HEK293 (cell line): Measurements from ENCODE around the gene SYNDIG1.

Experiments used
- CTCF ChIA-PET: fragments of 350-600 bp; formaldehyde crosslinking; extraction: SDS; loops from one replicate; lab custom pipeline; 2021; ENCODE audit warnings: antibody characterized with exemption; lab: Yijun Ruan, JAX
- POLR2A ChIA-PET: fragments of 300-600 bp; formaldehyde crosslinking; extraction: SDS; loops from one replicate; lab custom pipeline; 2020; ENCODE audit warnings: antibody characterized with exemption, inconsistent platforms; lab: Yijun Ruan, JAX
- H3K27ac ChIP-seq: fragments of 200-500 bp; sonication (Bioruptor generic); 2 replicates; pipeline ENCODE4 v1.5.1; 2014; ENCODE audit warnings: low read depth, low read length, control low read depth, inconsistent platforms; ENCODE audit errors: extremely low read depth
- H3K36me3 ChIP-seq, 2 experiments: fragments of 200-500 bp in 1 of 2; sonication (Bioruptor generic) in 1 of 2; 1 replicate in 1 of 2; 2 replicates in 1 of 2; pipeline ENCODE4 v1.5.1; 2014 to 2017; ENCODE audit warnings: inconsistent platforms in 2 of 2, low read length in 2 of 2; ENCODE audit not compliant: control insufficient read depth in 2 of 2, insufficient read depth in 1 of 2
- H3K4me1 ChIP-seq: fragments of 200-500 bp; sonication (Bioruptor generic); 2 replicates; pipeline ENCODE4 v1.5.1; 2014; ENCODE audit warnings: mild to moderate bottlenecking, low read length, inconsistent platforms; ENCODE audit not compliant: control insufficient read depth, insufficient read depth
- H3K4me3 ChIP-seq: 2 replicates; pipeline ENCODE4 v1.5.1; 2011; ENCODE audit warnings: low read depth, mild to moderate bottlenecking, control low read depth, low read length, moderate library complexity
- H3K9me3 ChIP-seq: fragments of 200-500 bp; sonication (Bioruptor generic); 2 replicates; pipeline ENCODE4 v1.5.1; 2014; ENCODE audit warnings: low read depth, low read length, inconsistent platforms; ENCODE audit not compliant: control insufficient read depth, insufficient read depth
- ATF2 ChIP-seq: fragments of 450-650 bp; formaldehyde crosslinking; IDR thresholded peaks from 2 replicates; pipeline ENCODE4 v1.5.1; 2016; ENCODE audit warnings: missing biosample characterization, missing genetic modification characterization, low read depth
- OSR2 ChIP-seq: fragments of 450-650 bp; formaldehyde crosslinking; IDR thresholded peaks from 2 replicates; pipeline ENCODE4 v1.5.1; 2016; ENCODE audit warnings: missing biosample characterization, missing genetic modification characterization
- REPIN1 ChIP-seq: fragments of 450-650 bp; formaldehyde crosslinking; IDR thresholded peaks from 2 replicates; pipeline ENCODE4 v1.5.1; 2017; ENCODE audit warnings: missing biosample characterization, missing genetic modification characterization, low read depth
- SP2 ChIP-seq: fragments of 450-650 bp; formaldehyde crosslinking; IDR thresholded peaks from 2 replicates; pipeline ENCODE4 v1.5.1; 2016; ENCODE audit warnings: missing biosample characterization, missing genetic modification characterization
- ZBTB48 ChIP-seq: fragments of 450-650 bp; formaldehyde crosslinking; IDR thresholded peaks from 2 replicates; pipeline ENCODE4 v1.5.1; 2016; ENCODE audit warnings: missing biosample characterization, missing genetic modification characterization
- ZEB2 ChIP-seq: fragments of 450-650 bp; formaldehyde crosslinking; IDR thresholded peaks from 2 replicates; pipeline ENCODE4 v1.5.1; 2016; ENCODE audit warnings: missing biosample characterization, missing genetic modification characterization
- ZNF146 ChIP-seq: fragments of 450-650 bp; formaldehyde crosslinking; IDR thresholded peaks from 2 replicates; pipeline ENCODE4 v1.5.1; 2016; ENCODE audit warnings: missing biosample characterization, missing genetic modification characterization
- ZNF169 ChIP-seq: fragments of 450-650 bp; formaldehyde crosslinking; IDR thresholded peaks from 2 replicates; pipeline ENCODE4 v1.5.1; 2016; ENCODE audit warnings: missing biosample characterization, missing genetic modification characterization
- ZNF184 ChIP-seq: fragments of 450-650 bp; IDR thresholded peaks from 2 replicates; pipeline ENCODE4 v1.5.1; 2018; ENCODE audit warnings: missing biosample characterization, mild to moderate bottlenecking, missing genetic modification characterization
- ZNF221 ChIP-seq: fragments of 450-650 bp; formaldehyde crosslinking; IDR thresholded peaks from 2 replicates; pipeline ENCODE4 v1.5.1; 2017; ENCODE audit warnings: missing biosample characterization, missing genetic modification characterization, borderline replicate concordance
- ZNF274 ChIP-seq, 2 experiments: fragments of 200-500 bp in 1 of 2; fragments of 450-650 bp in 1 of 2; sonication (Bioruptor generic) in 1 of 2; formaldehyde crosslinking in 1 of 2; IDR thresholded peaks; 2 replicates each; pipeline versions ENCODE4 v1.5.1 to v1.6.1; 2014 to 2016; ENCODE audit warnings: borderline replicate concordance in 1 of 2, inconsistent platforms in 1 of 2, low read length in 1 of 2, missing biosample characterization in 1 of 2, missing genetic modification characterization in 1 of 2
- ZNF335 ChIP-seq: fragments of 450-650 bp; formaldehyde crosslinking; conservative IDR thresholded peaks from 2 replicates; pipeline ENCODE4 v1.5.1; 2016; ENCODE audit warnings: missing biosample characterization, missing genetic modification characterization
- ZNF366 ChIP-seq: fragments of 450-650 bp; formaldehyde crosslinking; conservative IDR thresholded peaks from 2 replicates; pipeline ENCODE4 v1.5.1; 2016; ENCODE audit warnings: missing biosample characterization, missing genetic modification characterization
- ZNF37A ChIP-seq: fragments of 450-650 bp; IDR thresholded peaks from 2 replicates; pipeline ENCODE4 v1.5.1; 2018; ENCODE audit warnings: missing biosample characterization, missing genetic modification characterization
- ZNF426 ChIP-seq: fragments of 450-650 bp; formaldehyde crosslinking; IDR thresholded peaks from 2 replicates; pipeline ENCODE4 v1.5.1; 2017; ENCODE audit warnings: missing biosample characterization, missing genetic modification characterization, mild to moderate bottlenecking, inconsistent platforms, moderate library complexity
- ZNF48 ChIP-seq: fragments of 450-650 bp; formaldehyde crosslinking; IDR thresholded peaks from 2 replicates; pipeline ENCODE4 v1.5.1; 2016; ENCODE audit warnings: missing biosample characterization, missing genetic modification characterization
- ZNF529 ChIP-seq: fragments of 450-650 bp; formaldehyde crosslinking; IDR thresholded peaks from 2 replicates; pipeline ENCODE4 v1.5.1; 2017; ENCODE audit warnings: missing genetic modification characterization, missing biosample characterization; ENCODE audit not compliant: insufficient replicate concordance
- ZNF561 ChIP-seq: fragments of 450-650 bp; IDR thresholded peaks from 2 replicates; pipeline ENCODE4 v1.5.1; 2018; ENCODE audit warnings: missing biosample characterization, missing genetic modification characterization, borderline replicate concordance
- ZNF580 ChIP-seq: fragments of 450-650 bp; formaldehyde crosslinking; IDR thresholded peaks from 2 replicates; pipeline ENCODE4 v1.5.1; 2016; ENCODE audit warnings: missing biosample characterization, missing genetic modification characterization
- ZNF600 ChIP-seq: fragments of 450-650 bp; formaldehyde crosslinking; IDR thresholded peaks from 2 replicates; pipeline ENCODE4 v1.5.1; 2016; ENCODE audit warnings: missing biosample characterization, missing genetic modification characterization
- ZNF629 ChIP-seq: fragments of 450-650 bp; formaldehyde crosslinking; IDR thresholded peaks from 2 replicates; pipeline ENCODE4 v1.5.1; 2017; ENCODE audit warnings: missing biosample characterization, missing genetic modification characterization
- ZNF660 ChIP-seq: fragments of 450-650 bp; IDR thresholded peaks from 2 replicates; pipeline ENCODE4 v1.5.1; 2018; ENCODE audit warnings: missing biosample characterization, mild to moderate bottlenecking, missing genetic modification characterization
- ZNF830 ChIP-seq: fragments of 450-650 bp; IDR thresholded peaks from 2 replicates; pipeline ENCODE4 v1.5.0; 2018; ENCODE audit warnings: missing biosample characterization, missing genetic modification characterization, low read depth, mild to moderate bottlenecking, moderate library complexity
- ZSCAN30 ChIP-seq: fragments of 450-650 bp; IDR thresholded peaks from 2 replicates; pipeline ENCODE4 v1.5.1; 2018; ENCODE audit warnings: missing biosample characterization, mild to moderate bottlenecking, missing genetic modification characterization, moderate library complexity
- ZSCAN4 ChIP-seq: fragments of 450-650 bp; formaldehyde crosslinking; IDR thresholded peaks from 2 replicates; pipeline ENCODE4 v1.5.1; 2017; ENCODE audit warnings: missing biosample characterization, missing genetic modification characterization
- TF ChIP-seq, protein P1 (sequence below): fragments of 450-650 bp; IDR thresholded peaks from 2 replicates; pipeline ENCODE4 v1.5.1; 2018; ENCODE audit warnings: missing biosample characterization, missing genetic modification characterization
- TF ChIP-seq, protein P2 (sequence below): fragments of 450-650 bp; formaldehyde crosslinking; IDR thresholded peaks from 2 replicates; pipeline ENCODE4 v1.5.1; 2016; ENCODE audit warnings: missing biosample characterization, missing genetic modification characterization

The SYNDIG1 gene

DNA sequence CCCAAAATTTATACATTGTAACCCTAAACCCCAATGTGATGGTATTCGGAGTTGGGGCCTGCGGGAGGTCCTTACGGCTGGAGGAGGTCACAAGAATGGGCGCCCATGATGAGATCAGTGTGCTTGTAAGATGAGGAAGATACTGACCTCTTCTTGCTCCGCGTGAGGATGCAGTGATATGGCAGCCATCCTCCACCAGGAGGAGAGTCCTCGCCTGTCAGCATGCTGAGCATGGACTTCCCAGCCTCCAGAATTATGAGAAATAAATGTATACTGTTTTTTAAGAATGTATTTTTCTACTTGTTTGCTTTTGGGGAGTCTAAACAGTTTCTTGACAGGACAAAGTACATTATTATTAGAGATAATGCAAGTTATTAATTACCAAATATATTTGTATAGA, 8.7 kb upstream of the SYNDIG1 start (continued):
- no peak for TF ChIP-seq REPIN1 (tag by site-specific recombination)
- no peak for TF ChIP-seq ZNF146 (tag by site-specific recombination)
- no peak for TF ChIP-seq ZNF600 (tag by site-specific recombination)
- TF ChIP-seq ZNF629 (tag by site-specific recombination), result no peak
- no peak for TF ChIP-seq ZEB2 (tag by site-specific recombination)
- no peak for TF ChIP-seq ZSCAN30 (tag by site-specific recombination)
- TF ChIP-seq ZNF830 (tag by site-specific recombination), result no peak
- no peak for TF ChIP-seq ZBTB48
- no peak for TF ChIP-seq ZNF426

DNA sequence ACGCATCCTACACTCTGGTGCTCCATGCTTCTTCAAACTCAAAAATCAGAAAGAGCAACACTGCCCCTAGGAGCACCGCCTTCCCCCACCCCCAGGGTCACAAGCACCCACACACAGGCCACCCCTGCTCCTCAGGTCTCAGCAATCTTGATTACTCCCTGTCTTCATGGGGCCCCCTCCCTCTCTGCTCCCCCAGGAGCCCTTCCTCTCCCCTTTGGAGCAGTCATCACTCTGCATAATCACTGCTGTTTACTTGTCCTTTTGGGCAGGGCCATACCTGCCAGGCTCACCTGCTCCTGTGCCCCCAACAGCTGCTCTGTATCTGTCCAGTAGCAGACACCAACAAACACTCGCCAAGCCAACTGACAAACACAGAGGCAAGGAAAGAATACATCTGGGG, 7.6 kb upstream of the SYNDIG1 start:
- H3K27ac ChIP-seq, result no peak overlapping the region
- H3K36me3 ChIP-seq, result no peaks in the 10 kb centered on the region
- no peak overlapping the region for H3K4me3 ChIP-seq
- ChIA-PET CTCF (no interaction called here), POLR2A (no interaction called here)
- no peaks in the 10 kb centered on the region for H3K4me1 ChIP-seq
- TF ChIP-seq ZNF561 (tag by site-specific recombination) (no peak), ZNF366 (tag by site-specific recombination) (no peak), ZNF335 (tag by site-specific recombination) (no peak), ZNF37A (tag by site-specific recombination) (no peak), ZNF580 (tag by site-specific recombination) (no peak), SP2 (tag by site-specific recombination) (no peak), ZNF48 (tag by site-specific recombination) (no peak), OSR2 (tag by site-specific recombination) (no peak), ZNF169 (tag by site-specific recombination) (no peak), ZNF529 (no peak), ATF2 (tag by site-specific recombination) (no peak), ZNF184 (tag by site-specific recombination) (no peak)
- TF ChIP-seq, protein P1, sequence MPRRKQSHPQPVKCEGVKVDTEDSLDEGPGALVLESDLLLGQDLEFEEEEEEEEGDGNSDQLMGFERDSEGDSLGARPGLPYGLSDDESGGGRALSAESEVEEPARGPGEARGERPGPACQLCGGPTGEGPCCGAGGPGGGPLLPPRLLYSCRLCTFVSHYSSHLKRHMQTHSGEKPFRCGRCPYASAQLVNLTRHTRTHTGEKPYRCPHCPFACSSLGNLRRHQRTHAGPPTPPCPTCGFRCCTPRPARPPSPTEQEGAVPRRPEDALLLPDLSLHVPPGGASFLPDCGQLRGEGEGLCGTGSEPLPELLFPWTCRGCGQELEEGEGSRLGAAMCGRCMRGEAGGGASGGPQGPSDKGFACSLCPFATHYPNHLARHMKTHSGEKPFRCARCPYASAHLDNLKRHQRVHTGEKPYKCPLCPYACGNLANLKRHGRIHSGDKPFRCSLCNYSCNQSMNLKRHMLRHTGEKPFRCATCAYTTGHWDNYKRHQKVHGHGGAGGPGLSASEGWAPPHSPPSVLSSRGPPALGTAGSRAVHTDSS (tag by site-specific recombination), result no peak
- H3K9me3 ChIP-seq, result no peaks in the 10 kb centered on the region

GRCh38 chr20:24462460-24463010, 6.9 kb upstream of the SYNDIG1 start:
- CTCF ChIA-PET, result no interaction called here
- no peak overlapping the region for H3K27ac ChIP-seq
- H3K36me3 ChIP-seq, result no peaks in the 10 kb centered on the region
- no peaks in the 10 kb centered on the region for H3K4me1 ChIP-seq
- H3K4me3 ChIP-seq, result no peak overlapping the region
- H3K9me3 ChIP-seq, result no peaks in the 10 kb centered on the region
- POLR2A ChIA-PET, result no interaction called here
- TF ChIP-seq ZNF37A (tag by site-specific recombination) (no peak), ZNF221 (tag by site-specific recombination) (no peak), ZNF660 (tag by site-specific recombination) (no peak), ZNF274 (IDR thresholded peaks at IDR 0.05; ENCODE audit: low read length) (no peak), ZNF274 (tag by site-specific recombination; IDR thresholded peaks at IDR 0.05; ENCODE audit: borderline replicate concordance) (no peak), ZSCAN4 (tag by site-specific recombination) (no peak)
- TF ChIP-seq, protein P2, sequence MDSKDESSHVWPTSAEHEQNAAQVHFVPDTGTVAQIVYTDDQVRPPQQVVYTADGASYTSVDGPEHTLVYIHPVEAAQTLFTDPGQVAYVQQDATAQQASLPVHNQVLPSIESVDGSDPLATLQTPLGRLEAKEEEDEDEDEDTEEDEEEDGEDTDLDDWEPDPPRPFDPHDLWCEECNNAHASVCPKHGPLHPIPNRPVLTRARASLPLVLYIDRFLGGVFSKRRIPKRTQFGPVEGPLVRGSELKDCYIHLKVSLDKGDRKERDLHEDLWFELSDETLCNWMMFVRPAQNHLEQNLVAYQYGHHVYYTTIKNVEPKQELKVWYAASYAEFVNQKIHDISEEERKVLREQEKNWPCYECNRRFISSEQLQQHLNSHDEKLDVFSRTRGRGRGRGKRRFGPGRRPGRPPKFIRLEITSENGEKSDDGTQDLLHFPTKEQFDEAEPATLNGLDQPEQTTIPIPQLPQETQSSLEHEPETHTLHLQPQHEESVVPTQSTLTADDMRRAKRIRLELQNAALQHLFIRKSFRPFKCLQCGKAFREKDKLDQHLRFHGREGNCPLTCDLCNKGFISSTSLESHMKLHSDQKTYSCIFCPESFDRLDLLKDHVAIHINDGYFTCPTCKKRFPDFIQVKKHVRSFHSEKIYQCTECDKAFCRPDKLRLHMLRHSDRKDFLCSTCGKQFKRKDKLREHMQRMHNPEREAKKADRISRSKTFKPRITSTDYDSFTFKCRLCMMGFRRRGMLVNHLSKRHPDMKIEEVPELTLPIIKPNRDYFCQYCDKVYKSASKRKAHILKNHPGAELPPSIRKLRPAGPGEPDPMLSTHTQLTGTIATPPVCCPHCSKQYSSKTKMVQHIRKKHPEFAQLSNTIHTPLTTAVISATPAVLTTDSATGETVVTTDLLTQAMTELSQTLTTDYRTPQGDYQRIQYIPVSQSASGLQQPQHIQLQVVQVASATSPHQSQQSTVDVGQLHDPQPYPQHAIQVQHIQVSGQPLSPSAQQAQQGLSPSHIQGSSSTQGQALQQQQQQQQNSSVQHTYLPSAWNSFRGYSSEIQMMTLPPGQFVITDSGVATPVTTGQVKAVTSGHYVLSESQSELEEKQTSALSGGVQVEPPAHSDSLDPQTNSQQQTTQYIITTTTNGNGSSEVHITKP (tag by site-specific recombination), result no peak
